Measurements from ENCODE around the gene AMIGO2.
A peak's percentile ranks its signal among the peaks of the same experiment; 100 is the strongest.

AMIGO2 gene

DNA sequence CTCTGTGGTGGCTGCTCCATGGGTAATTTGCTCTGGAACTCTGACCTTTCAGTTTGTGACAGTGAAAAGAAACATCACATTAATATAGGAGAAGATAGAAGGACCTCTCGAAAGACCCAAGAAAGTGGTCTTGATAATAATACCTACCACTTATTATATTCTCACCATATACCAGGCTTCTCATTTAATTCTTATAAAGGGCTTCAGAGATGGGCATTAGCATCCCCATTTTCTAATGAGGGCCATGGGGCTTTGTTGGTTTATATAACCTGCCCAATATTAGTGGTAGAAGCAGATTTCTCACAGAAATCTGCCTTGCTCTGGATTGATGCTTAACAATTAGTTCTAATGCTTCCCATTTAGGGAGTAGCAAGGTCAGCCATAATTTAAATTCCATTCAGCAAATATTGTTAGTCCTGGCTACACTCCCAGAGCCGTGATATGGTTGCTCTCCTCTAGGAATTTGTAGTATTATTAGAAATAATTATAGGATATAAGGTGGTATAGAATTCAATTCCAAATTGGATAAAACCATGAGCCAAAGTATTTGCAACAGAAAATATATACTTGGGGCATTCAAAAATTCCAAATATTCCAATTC is 7.4 kb upstream of the AMIGO2 start:
- no peak for TF ChIP-seq Cebpa-rat (IDR thresholded peaks at IDR 0.05)
- H3K36me3 ChIP-seq = no peaks in the 10 kb centered on the region
- H4K20me1 ChIP-seq = no peaks in the 10 kb centered on the region
- H3K4me2 ChIP-seq = no peak overlapping the region
- no peak overlapping the region for H3K9ac ChIP-seq
- H3K4me1 ChIP-seq = peaks cover 0 to 31% (median 7%) of the 10 kb centered on the region in 10 experiments; a peak in 10 of 20 replicates
- no peak overlapping the region for H3K4me3 ChIP-seq
- H3K27me3 ChIP-seq = peaks cover 0 to 11% (median 5%) of the 10 kb centered on the region in 11 experiments; a peak in 16 of 22 replicates
- H3K9me3 ChIP-seq (replicated peaks in 1 of 11) = peaks cover 0 to 16% (median 0%) of the 10 kb centered on the region in 11 experiments; a peak in 2 of 22 replicates
- no peak overlapping the region for H3K27ac ChIP-seq

DNA sequence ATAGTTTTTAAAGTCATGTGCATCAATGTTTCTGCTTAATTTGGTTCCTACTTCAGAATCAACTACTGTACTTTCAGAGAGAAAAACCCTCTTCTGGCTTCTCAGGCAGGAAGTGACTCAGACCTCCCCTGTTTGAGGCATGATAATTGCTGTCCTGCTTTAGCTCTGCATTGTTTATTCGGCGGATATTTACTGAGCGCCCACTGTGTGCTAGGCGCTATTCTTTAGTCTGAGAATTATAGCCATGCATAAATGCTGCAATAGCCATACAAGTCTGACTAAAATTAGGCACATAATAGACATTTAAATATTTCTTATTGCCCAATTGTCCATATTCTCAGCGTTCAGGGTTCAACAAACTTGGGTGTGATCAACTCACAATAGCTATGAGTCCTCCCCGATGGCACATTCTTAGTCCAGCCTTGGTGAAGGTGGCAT is 6.1 kb upstream of the AMIGO2 start:
- Histone ChIP-seq H3K36me3 (no peaks in the 10 kb centered on the region), H3K27ac (no peak overlapping the region), H3K9me3 (replicated peaks in 1 of 11) (peaks cover 0 to 12% (median 0%) of the 10 kb centered on the region in 11 experiments; a peak in 2 of 22 replicates), H3K4me1 (peaks cover 0 to 45% (median 12%) of the 10 kb centered on the region in 10 experiments; a peak in 17 of 20 replicates), H3K4me2 (peak overlapping the region in 5 of 11 experiments; percentile 0 to 80 (median 58); a peak in 7 of 22 replicates), H3K9ac (no peak overlapping the region; a peak in 1 of 22 replicates), H4K20me1 (no peaks in the 10 kb centered on the region), H3K4me3 (no peak overlapping the region), H3K27me3 (peaks cover 0 to 24% (median 18%) of the 10 kb centered on the region in 11 experiments; a peak in 17 of 22 replicates)
- TF ChIP-seq Cebpa-rat (IDR thresholded peaks at IDR 0.05) = no peak

DNA sequence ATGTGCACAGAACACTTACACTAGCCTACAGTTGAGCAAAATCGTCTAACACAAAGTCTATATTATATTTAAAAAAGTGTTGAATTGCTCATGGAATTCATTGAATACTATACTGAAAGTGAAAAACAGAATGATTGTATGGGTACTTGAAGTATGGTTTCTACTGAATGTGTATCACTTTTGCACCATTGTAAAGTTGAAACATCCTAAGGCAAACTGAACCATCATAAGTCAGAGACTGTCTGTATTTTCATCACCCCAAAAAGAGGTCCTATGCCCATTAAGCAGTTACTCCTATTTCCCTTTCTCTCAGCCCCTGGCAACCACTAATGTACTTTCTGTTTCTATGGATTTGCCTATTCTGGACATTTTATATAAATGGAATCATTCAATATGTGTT is 4.4 kb upstream of the AMIGO2 start:
- H4K20me1 ChIP-seq = no peaks in the 10 kb centered on the region
- peaks cover under 1 to 41% (median 35%) of the 10 kb centered on the region in 11 experiments; a peak in 21 of 22 replicates for H3K27me3 ChIP-seq
- TF ChIP-seq Cebpa-rat (IDR thresholded peaks at IDR 0.05) = no peak
- no peak overlapping the region for H3K9ac ChIP-seq
- H3K27ac ChIP-seq = no peak overlapping the region
- peak overlapping the region in 2 of 11 experiments; percentile 58 to 80; a peak in 2 of 22 replicates for H3K4me2 ChIP-seq
- no peaks in the 10 kb centered on the region for H3K36me3 ChIP-seq
- H3K4me1 ChIP-seq = peaks cover 15 to 53% (median 24%) of the 10 kb centered on the region in 10 experiments
- no peak overlapping the region for H3K4me3 ChIP-seq
- no peaks in the 10 kb centered on the region for H3K9me3 ChIP-seq (replicated peaks in 1 of 11)

DNA sequence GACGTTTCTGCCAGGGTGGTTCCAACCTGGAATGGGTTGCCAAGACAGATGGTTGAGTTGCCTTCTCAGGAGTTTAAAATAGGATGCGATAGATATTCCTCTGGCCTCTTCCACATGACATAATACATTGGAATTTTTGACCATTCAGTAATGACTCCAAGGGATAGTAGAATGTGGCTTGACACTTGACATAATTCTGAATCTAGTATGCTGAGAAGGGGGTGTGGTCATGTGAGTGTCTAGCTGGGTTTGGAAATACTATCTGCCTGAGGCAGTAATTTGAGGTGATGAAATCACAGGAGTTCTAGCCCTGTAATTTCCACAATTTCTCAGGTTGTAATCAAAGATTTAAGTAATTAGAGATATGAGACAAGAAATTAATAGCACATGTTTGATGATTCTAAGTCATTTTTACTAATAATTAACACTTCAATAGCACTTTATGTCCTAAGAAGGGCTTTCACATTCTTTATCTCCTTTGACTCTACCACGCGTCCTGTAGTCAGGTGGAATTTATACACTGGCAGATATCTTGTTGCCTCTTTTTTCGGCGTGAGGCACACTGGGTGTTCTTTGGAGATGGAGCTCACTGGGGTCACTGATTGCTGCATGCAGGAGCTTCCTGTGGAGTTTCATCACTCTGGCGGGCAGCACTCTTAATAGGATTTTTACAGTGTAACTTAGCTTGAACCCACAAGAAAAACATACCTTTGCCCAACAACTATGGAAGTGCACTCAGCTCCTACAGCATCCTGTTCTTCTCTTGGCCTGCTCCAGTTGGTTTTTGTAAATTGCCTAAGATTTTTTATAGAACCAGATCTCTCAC is 3.2 kb upstream of the AMIGO2 start:
- Histone ChIP-seq H3K4me2 (0 out of 22 replicates have a peak overlapping the region, but pooled peaks of 2 of the 11 experiments have one; percentile 0 to 28), H3K4me3 (no peak overlapping the region), H3K27ac (no peak overlapping the region), H4K20me1 (peaks cover 0 to 2% (median 0%) of the 10 kb centered on the region in 11 experiments; a peak in 1 of 22 replicates), H3K4me1 (peaks cover 19 to 61% (median 29%) of the 10 kb centered on the region in 10 experiments), H3K27me3 (peaks cover 12 to 53% (median 47%) of the 10 kb centered on the region in 11 experiments), H3K9me3 (replicated peaks in 1 of 11) (no peaks in the 10 kb centered on the region), H3K36me3 (no peaks in the 10 kb centered on the region), H3K9ac (no peak overlapping the region)
- no peak for TF ChIP-seq Cebpa-rat (IDR thresholded peaks at IDR 0.05)

DNA sequence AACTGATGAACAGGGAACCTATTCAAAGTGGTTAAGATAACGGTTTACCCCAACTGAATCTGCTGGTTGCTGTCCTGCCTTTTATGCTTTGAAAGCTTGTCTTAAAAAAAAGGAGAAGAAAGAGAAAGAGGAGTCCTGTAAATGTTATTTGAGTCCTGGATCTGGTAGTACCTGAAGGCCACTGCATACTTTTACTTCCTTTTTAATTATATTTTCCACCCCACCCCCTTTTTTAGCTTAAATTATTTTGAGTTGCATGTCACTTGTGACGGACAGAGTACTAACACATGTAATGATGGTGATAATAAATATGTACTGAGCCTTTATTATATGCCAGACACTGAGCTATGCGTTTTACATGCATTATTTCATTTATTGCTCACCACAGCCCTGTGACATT is 2.5 kb upstream of the AMIGO2 start:
- H3K9ac ChIP-seq = no peak overlapping the region
- H3K4me2 ChIP-seq = peak overlapping the region in 1 of 11 experiments; percentile 99; a peak in 1 of 22 replicates
- TF ChIP-seq Cebpa-rat (IDR thresholded peaks at IDR 0.05) = no peak
- H4K20me1 ChIP-seq = peaks cover 0 to 4% (median 0%) of the 10 kb centered on the region in 11 experiments; a peak in 1 of 22 replicates
- H3K27me3 ChIP-seq = peaks cover 19 to 60% (median 54%) of the 10 kb centered on the region in 11 experiments
- no peak overlapping the region for H3K4me3 ChIP-seq
- no peak overlapping the region for H3K27ac ChIP-seq
- H3K36me3 ChIP-seq = no peaks in the 10 kb centered on the region
- H3K9me3 ChIP-seq (replicated peaks in 1 of 11) = no peaks in the 10 kb centered on the region
- H3K4me1 ChIP-seq = peaks cover 19 to 61% (median 29%) of the 10 kb centered on the region in 10 experiments

DNA sequence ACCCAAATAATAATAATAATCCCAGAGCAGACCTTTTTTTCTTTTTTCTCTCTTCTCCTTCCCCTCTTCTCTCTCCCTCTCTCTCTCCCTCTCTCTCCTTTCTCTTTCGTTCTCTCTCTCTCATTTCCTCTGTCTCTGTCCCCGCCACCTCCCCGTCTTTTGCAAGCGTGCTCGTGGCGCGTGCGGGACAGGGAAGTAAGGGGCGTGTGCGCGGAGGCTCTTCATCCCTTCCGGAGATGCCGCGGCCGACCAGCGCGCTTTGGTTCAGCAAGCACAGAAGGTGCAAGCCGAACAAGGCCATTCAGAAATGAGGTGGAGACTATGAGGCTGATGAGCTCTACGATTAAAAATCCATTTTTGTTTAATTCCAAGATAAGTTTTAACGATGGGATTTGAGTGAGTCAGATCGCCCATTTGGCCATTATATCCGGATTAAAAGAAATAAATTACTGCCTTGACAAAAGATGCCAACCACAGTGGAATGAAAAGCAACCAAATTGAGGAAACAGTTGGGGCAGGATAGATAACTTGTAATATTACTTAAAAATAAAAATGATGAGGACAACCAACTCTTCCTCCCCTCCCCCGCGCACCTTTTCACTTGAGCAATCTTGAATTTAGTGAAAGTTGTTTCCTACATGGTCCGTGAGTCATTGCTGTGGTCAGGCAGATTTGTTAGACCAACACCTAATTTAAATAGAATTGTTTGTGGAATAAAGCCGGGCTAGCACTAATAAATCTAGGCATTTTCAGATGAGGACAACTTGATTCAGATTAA is 1.2 kb upstream of the AMIGO2 start:
- Histone ChIP-seq H3K27me3 (peaks cover 20 to 69% (median 62%) of the 10 kb centered on the region in 11 experiments), H3K4me3 (peak overlapping the region; percentile 61 to 88 (median 72); a peak in 19 of 20 replicates)

DNA sequence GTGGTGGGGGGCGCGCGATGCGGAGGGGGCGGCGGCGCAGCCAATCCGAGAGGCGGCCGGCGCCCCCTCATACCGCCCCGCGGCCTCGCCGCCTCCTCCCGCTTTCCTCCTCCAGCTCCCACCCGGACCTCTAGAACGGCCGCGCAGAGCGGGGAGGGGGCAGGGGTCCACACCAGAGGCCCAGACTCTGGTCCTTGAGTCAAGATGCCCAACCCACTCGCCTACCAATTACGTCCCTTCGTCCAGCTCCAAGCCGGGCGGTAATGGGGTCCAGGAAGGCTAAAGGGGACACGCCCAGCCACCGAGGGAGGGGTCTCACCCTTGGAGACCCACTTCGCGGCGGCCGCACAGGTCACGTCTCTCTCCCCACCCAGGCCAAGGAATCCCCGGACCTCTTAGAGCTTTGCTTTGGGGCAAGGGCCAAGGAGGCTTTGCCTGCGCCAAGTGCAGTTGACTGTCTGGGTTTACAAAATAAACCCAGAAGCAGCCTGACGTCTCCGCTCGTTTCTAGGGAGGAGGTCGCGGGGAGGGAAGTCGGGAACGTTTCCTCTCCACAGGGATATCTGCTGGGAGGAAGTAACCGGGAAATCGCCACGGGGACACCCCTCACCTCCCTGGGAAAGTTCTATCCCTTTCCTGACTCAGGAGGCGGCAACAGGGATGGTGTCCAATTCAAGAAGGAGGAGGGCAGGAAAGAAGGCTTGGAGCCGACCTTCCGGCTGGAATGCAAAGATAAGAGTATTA is 394 bp upstream of the AMIGO2 start:
- peak overlapping the region; percentile 61 to 88 (median 72) for H3K4me3 ChIP-seq
- peaks cover 0 to 4% (median 0%) of the 10 kb centered on the region in 11 experiments; a peak in 1 of 22 replicates for H4K20me1 ChIP-seq
- H3K36me3 ChIP-seq = no peaks in the 10 kb centered on the region
- no peaks in the 10 kb centered on the region for H3K9me3 ChIP-seq (replicated peaks in 1 of 11)
- TF ChIP-seq Cebpa-rat (IDR thresholded peaks at IDR 0.05) = no peak
- peak overlapping the region; percentile 14 to 83 (median 71); a peak in 21 of 22 replicates for H3K9ac ChIP-seq
- H3K4me2 ChIP-seq = peak overlapping the region; percentile 93 to 99 (median 96)
- peaks cover 20 to 69% (median 62%) of the 10 kb centered on the region in 11 experiments for H3K27me3 ChIP-seq
- H3K27ac ChIP-seq = peak overlapping the region in 6 of 11 experiments; percentile 26 to 73 (median 60); a peak in 10 of 22 replicates
- H3K4me1 ChIP-seq = peaks cover 16 to 45% (median 25%) of the 10 kb centered on the region in 10 experiments

More for the DNA sequence above, 1.2 kb upstream of the AMIGO2 start:
- Histone ChIP-seq H3K4me2 (peak overlapping the region; percentile 93 to 99 (median 96)), H3K36me3 (no peaks in the 10 kb centered on the region), H4K20me1 (peaks cover 0 to 4% (median 0%) of the 10 kb centered on the region in 11 experiments; a peak in 1 of 22 replicates), H3K27ac (peak overlapping the region in 3 of 11 experiments; percentile 66 to 73 (median 70); a peak in 4 of 22 replicates), H3K4me1 (peaks cover 19 to 52% (median 28%) of the 10 kb centered on the region in 10 experiments), H3K9ac (peak overlapping the region in 5 of 11 experiments; percentile 71 to 83 (median 77); a peak in 8 of 22 replicates), H3K9me3 (replicated peaks in 1 of 11) (no peaks in the 10 kb centered on the region)
- no peak for TF ChIP-seq Cebpa-rat (IDR thresholded peaks at IDR 0.05)

Data from BLaER1 treated with 17β-estradiol and CSF1 and Interleukin-3, amounts not matched to agents 10 nM and 100 nM (cell line).